H1 (cell line): Measurements from ENCODE around the gene MYO1D. TPM values are rescaled to one million over a fixed set of nuclear protein-coding genes. Genes with fewer than 3 reads are reported as not detected.

Source experiments
- CTCF ChIA-PET: fragments of 300-600 bp; sonication (Branson Sonifier 250); formaldehyde crosslinking; loops from one replicate; lab custom pipeline; 2021; ENCODE audit not compliant: partially characterized antibody; lab: Charles Lee
- POLR2A ChIA-PET: fragments of 300-600 bp; sonication (Branson Sonifier 250); formaldehyde crosslinking; loops from one replicate; lab custom pipeline; 2021; ENCODE audit warnings: inconsistent platforms; ENCODE audit not compliant: partially characterized antibody; lab: Charles Lee
- DNase-seq, 2 experiments: peaks; one replicate each; pipeline versions ENCODE4 v3.0.0 to v3.0.0-alpha.2; 2010 to 2022; ENCODE audit warnings: low spot score in 2 of 2, low read depth in 1 of 2, mixed read lengths in 1 of 2
- FAIRE-seq: peaks from 2 replicates; lab custom pipeline; 2011; peaks lifted over from hg19 to GRCh38; lab: Jason Lieb, UNC
- H2AFZ ChIP-seq: 2 replicates; pipeline ENCODE4 v1.8.1; 2012; ENCODE audit warnings: low read length, inconsistent platforms
- H2AK5ac ChIP-seq: 2 replicates; pipeline ENCODE4 v1.6.1; 2013; ENCODE audit warnings: low read depth, low read length
- H2BK120ac ChIP-seq: replicated peaks from 2 replicates; pipeline ENCODE3; 2013; ENCODE audit warnings: low read depth, low read length, inconsistent platforms
- H2BK12ac ChIP-seq: 2 replicates; pipeline ENCODE4 v1.6.1; 2013; ENCODE audit warnings: low read depth, low read length
- H2BK15ac ChIP-seq: 2 replicates; pipeline ENCODE4 v1.6.1; 2013; ENCODE audit warnings: low read length
- H2BK20ac ChIP-seq: 2 replicates; pipeline ENCODE4 v1.6.1; 2013; ENCODE audit warnings: low read length
- H2BK5ac ChIP-seq: 2 replicates; pipeline ENCODE4 v1.6.1; 2013; ENCODE audit warnings: low read depth, low read length
- H3K14ac ChIP-seq: 2 replicates; pipeline ENCODE4 v1.6.1; 2013; ENCODE audit warnings: inconsistent platforms; ENCODE audit not compliant: insufficient read length
- H3K18ac ChIP-seq: 2 replicates; pipeline ENCODE4 v1.6.1; 2013; ENCODE audit warnings: low read length; ENCODE audit errors: extremely low read depth
- H3K23ac ChIP-seq: 2 replicates; pipeline ENCODE4 v1.6.1; 2013; ENCODE audit warnings: inconsistent platforms; ENCODE audit not compliant: insufficient read length
- H3K23me2 ChIP-seq: 2 replicates; pipeline ENCODE4 v1.6.1; 2013; ENCODE audit warnings: low read depth, low read length
- H3K27ac ChIP-seq: 2 replicates; pipeline ENCODE4 v1.6.1; 2011; ENCODE audit warnings: low read depth, low read length, inconsistent platforms
- H3K27me3 ChIP-seq, 4 experiments: replicated peaks in 1 of 4; 1 replicate in 1 of 4; 2 replicates in 3 of 4; pipeline versions ENCODE4 v1.6.1 to v1.8.1; 2011 to 2013; ENCODE audit warnings: low read length in 3 of 4, mild to moderate bottlenecking in 3 of 4, inconsistent platforms in 2 of 4, mixed read lengths in 2 of 4, moderate library complexity in 1 of 4; ENCODE audit not compliant: control insufficient read depth in 3 of 4, insufficient read depth in 3 of 4; ENCODE audit errors: extremely low read depth in 1 of 4
- H3K36me3 ChIP-seq, 4 experiments: 2 replicates each; pipeline versions ENCODE4 v1.6.1 to v1.8.1; 2011 to 2013; ENCODE audit warnings: mild to moderate bottlenecking in 4 of 4, low read length in 3 of 4, moderate library complexity in 2 of 4, control low read depth in 1 of 4, inconsistent platforms in 1 of 4; ENCODE audit not compliant: insufficient read depth in 4 of 4, control insufficient read depth in 2 of 4
- H3K4ac ChIP-seq: replicated peaks from 2 replicates; pipeline ENCODE3; 2013; ENCODE audit warnings: low read length, low read depth, mixed read lengths, inconsistent platforms; ENCODE audit not compliant: insufficient read length
- H3K4me1 ChIP-seq, 4 experiments: replicated peaks in 1 of 4; 1 replicate in 1 of 4; 2 replicates in 3 of 4; pipeline versions ENCODE4 v1.6.1 to v1.8.1; 2011 to 2013; ENCODE audit warnings: low read length in 3 of 4, inconsistent platforms in 2 of 4, mixed read lengths in 1 of 4; ENCODE audit not compliant: insufficient read depth in 4 of 4, control insufficient read depth in 3 of 4
- H3K4me2 ChIP-seq, 2 experiments: 2 replicates each; pipeline versions ENCODE4 v1.6.1 to v1.8.1; 2011 to 2013; ENCODE audit warnings: low read depth in 2 of 2, low read length in 2 of 2, control low read depth in 1 of 2, inconsistent platforms in 1 of 2, mild to moderate bottlenecking in 1 of 2; ENCODE audit not compliant: insufficient read depth in 1 of 2
- H3K4me3 ChIP-seq, 4 experiments: fragments of 200-600, 300-600 bp in 1 of 4; sonication (generic), shearing (Covaris generic), sonication (Bioruptor Twin) in 1 of 4; 2 replicates each; pipeline versions ENCODE4 v1.5.1 to v1.8.1; 2011 to 2016; ENCODE audit warnings: low read length in 4 of 4, low read depth in 3 of 4, control low read depth in 2 of 4, inconsistent platforms in 2 of 4, mild to moderate bottlenecking in 2 of 4, mixed read lengths in 1 of 4, moderate library complexity in 1 of 4; ENCODE audit not compliant: insufficient read depth in 2 of 4; ENCODE audit errors: extremely low read depth in 1 of 4
- H3K56ac ChIP-seq: replicated peaks from 2 replicates; pipeline ENCODE3; 2013; ENCODE audit warnings: low read depth, mild to moderate bottlenecking, mixed read lengths, low read length, inconsistent platforms; ENCODE audit not compliant: insufficient read length
- H3K79me1 ChIP-seq: 2 replicates; pipeline ENCODE4 v1.6.1; 2013; ENCODE audit warnings: low read depth, low read length, control low read depth
- H3K79me2 ChIP-seq, 2 experiments: 2 replicates each; pipeline versions ENCODE4 v1.6.1 to v1.8.1; 2012 to 2013; ENCODE audit warnings: low read length in 2 of 2, mild to moderate bottlenecking in 2 of 2, inconsistent platforms in 1 of 2; ENCODE audit not compliant: insufficient read depth in 2 of 2, control insufficient read depth in 1 of 2
- H3K9ac ChIP-seq, 4 experiments: replicated peaks in 1 of 4; 1 replicate in 1 of 4; 2 replicates in 3 of 4; pipeline versions ENCODE4 v1.6.1 to v1.8.1; 2011 to 2013; ENCODE audit warnings: low read depth in 3 of 4, low read length in 3 of 4, control low read depth in 2 of 4, mild to moderate bottlenecking in 2 of 4, moderate library complexity in 2 of 4, inconsistent platforms in 1 of 4; ENCODE audit errors: extremely low read depth in 1 of 4
- H3K9me3 ChIP-seq, 2 experiments: 2 replicates each; pipeline versions ENCODE4 v1.6.1 to v1.8.1; 2012 to 2013; ENCODE audit warnings: mild to moderate bottlenecking in 2 of 2, moderate library complexity in 2 of 2, control low read depth in 1 of 2, inconsistent platforms in 1 of 2, low read depth in 1 of 2, low read length in 1 of 2, mixed read lengths in 1 of 2; ENCODE audit not compliant: insufficient read depth in 2 of 2
- H4K20me1 ChIP-seq, 2 experiments: replicated peaks in 1 of 2; 2 replicates each; pipeline versions ENCODE3 to v1.8.1; 2011 to 2013; ENCODE audit warnings: inconsistent platforms in 2 of 2, low read length in 2 of 2, mild to moderate bottlenecking in 1 of 2; ENCODE audit not compliant: insufficient read depth in 2 of 2, control insufficient read depth in 1 of 2
- H4K5ac ChIP-seq: 2 replicates; pipeline ENCODE4 v1.6.1; 2013; ENCODE audit warnings: low read length, low read depth, mixed read lengths, inconsistent platforms; ENCODE audit not compliant: insufficient read length
- H4K8ac ChIP-seq: 2 replicates; pipeline ENCODE4 v1.8.0; 2013; ENCODE audit warnings: mild to moderate bottlenecking, moderate library complexity, low read length, inconsistent platforms; ENCODE audit not compliant: insufficient read depth; ENCODE audit errors: extremely low read depth
- H4K91ac ChIP-seq: replicated peaks from 2 replicates; pipeline ENCODE3; 2013; ENCODE audit warnings: low read length, mixed read lengths, inconsistent platforms; ENCODE audit not compliant: insufficient read length
- ASH2L ChIP-seq: fragments of 200-600, 300-600 bp; sonication (generic); IDR thresholded peaks from one replicate; pipeline ENCODE4 v1.7.1; 2017; ENCODE audit warnings: low read length
- ATF3 ChIP-seq: IDR thresholded peaks from 2 replicates; pipeline ENCODE4 v1.6.1; 2011; ENCODE audit warnings: low read depth, mild to moderate bottlenecking, low read length; ENCODE audit not compliant: insufficient read depth
- BRCA1 ChIP-seq: IDR thresholded peaks from 2 replicates; pipeline ENCODE4 v1.6.1; 2012; ENCODE audit warnings: low read depth, low read length, improper control_type of control experiment
- CBX5 ChIP-seq: fragments of 300-800, 300-1000 bp; sonication (generic); IDR thresholded peaks from 2 replicates; pipeline ENCODE4 v1.7.1; 2016; ENCODE audit warnings: antibody characterized with exemption, low read length, low read depth
- CHD1 ChIP-seq: IDR thresholded peaks from 2 replicates; pipeline ENCODE4 v1.6.1; 2012; ENCODE audit warnings: low read depth, low read length, improper control_type of control experiment
- GABPA ChIP-seq: IDR thresholded peaks from 2 replicates; pipeline ENCODE4 v1.6.1; 2011; ENCODE audit warnings: mild to moderate bottlenecking, low read length, moderate library complexity, borderline replicate concordance; ENCODE audit not compliant: insufficient read depth
- JUND ChIP-seq: IDR thresholded peaks from 2 replicates; pipeline ENCODE4 v1.6.1; 2011; ENCODE audit warnings: mild to moderate bottlenecking, improper control_type of control experiment, low read length
- RXRA ChIP-seq: IDR thresholded peaks from 2 replicates; pipeline ENCODE4 v1.6.1; 2011; ENCODE audit warnings: low read depth, mild to moderate bottlenecking, low read length, moderate library complexity; ENCODE audit not compliant: insufficient read depth
- SP1 ChIP-seq: IDR thresholded peaks from 2 replicates; pipeline ENCODE4 v1.6.1; 2011; ENCODE audit warnings: low read depth, low read length
- TAF7 ChIP-seq: optimal IDR thresholded peaks from 2 replicates; pipeline ENCODE3; 2011; ENCODE audit warnings: low read depth, mild to moderate bottlenecking, inconsistent platforms, low read length, moderate library complexity, borderline replicate concordance
- TEAD4 ChIP-seq: IDR thresholded peaks from 2 replicates; pipeline ENCODE4 v1.6.1; 2012; ENCODE audit warnings: low read depth, low read length, inconsistent platforms, mixed read lengths
- YY1 ChIP-seq: IDR thresholded peaks from 2 replicates; pipeline ENCODE4 v1.6.1; 2011; ENCODE audit warnings: low read depth, mild to moderate bottlenecking, low read length
- WGBS, 2 experiments: shearing (Covaris generic) in 1 of 2; methylation state at CpG; one replicate each; pipeline versions ENCODE4 v1.1.6 to v1.1.7; 2013 to 2015; ENCODE audit warnings: low lambda C conversion rate in 2 of 2, mixed read lengths in 2 of 2, inconsistent platforms in 1 of 2, low coverage in 1 of 2, missing lambda C conversion rate in 1 of 2; ENCODE audit not compliant: insufficient replicate concordance in 2 of 2, insufficient coverage in 1 of 2, insufficient read length in 1 of 2; ENCODE audit errors: extremely low coverage in 1 of 2, missing lambda C conversion rate in 1 of 2; 5-methylcytosine and 5-hydroxymethylcytosine counted together
- polyA plus RNA-seq, 7 experiments: library from polyadenylated mRNA; depleted of rRNA in 3 of 7; stranded (reverse) in 5 of 7; unstranded in 2 of 7; fragments of >200 nt in 5 of 7; fragments of 200-250 nt in 2 of 7; gene quantifications; 1 replicate in 5 of 7; 2 replicates in 1 of 7; 4 replicates in 1 of 7; pipeline versions ENCODE4 v1.2.1 to v1.2.3, GENCODE V29; 2011 to 2013; ENCODE audit warnings: missing spikeins in 2 of 7, mixed read lengths in 2 of 7
- total RNA-seq: library from RNA; stranded (reverse); fragmentation: NEBNext Ultra II Directional; extraction: Animal tissue kit (Norgen Biotek cat#: 25700); gene quantifications from 2 replicates; pipeline ENCODE4 v1.2.1, GENCODE V29; 2021
- TF ChIP-seq, protein P1 (sequence below): IDR thresholded peaks from 2 replicates; pipeline ENCODE4 v1.6.1; 2012; ENCODE audit warnings: inconsistent platforms

MYO1D gene
- total and polyA plus RNA-seq, 2 of the 8 experiments (the other 6 are each of a cell fraction or from before 2014, with no cell fraction given) = 6.5 to 25.4 TPM

DNA sequence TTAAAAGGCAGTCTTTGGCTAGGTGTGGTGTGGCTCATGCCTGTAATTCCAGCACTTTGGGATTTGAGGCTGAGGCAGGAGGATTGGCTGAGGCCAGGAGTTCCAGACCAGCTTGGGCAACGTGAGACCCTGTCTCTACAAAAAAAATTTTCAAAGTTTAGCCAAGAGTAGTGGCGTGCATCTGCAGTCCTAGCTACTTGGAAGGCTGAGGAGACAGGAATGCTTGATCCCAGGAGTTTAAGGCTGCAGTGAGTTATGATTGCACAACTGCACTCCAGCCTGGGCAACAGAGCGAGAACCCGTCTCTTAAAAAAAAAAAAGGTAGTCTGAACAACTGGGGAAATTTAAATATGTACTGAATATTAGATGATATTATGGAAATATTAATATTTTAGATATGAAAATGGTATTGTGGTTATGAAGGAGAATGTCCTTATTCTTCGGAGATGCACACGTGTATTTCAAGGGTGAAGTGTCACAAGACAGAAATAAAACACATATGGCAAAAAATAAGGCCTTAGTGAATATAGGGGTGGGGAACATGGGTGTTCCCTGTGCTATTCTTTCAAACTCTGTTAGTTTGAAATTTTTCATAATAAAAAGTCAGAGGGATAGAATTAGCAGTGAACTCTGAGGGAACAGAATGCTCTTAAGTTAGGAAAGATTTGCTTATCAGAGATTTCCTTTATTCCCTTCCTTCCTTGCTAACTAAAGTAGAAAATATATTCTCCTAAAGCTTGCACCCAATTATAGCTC lies 245.4 kb downstream of the MYO1D start:
- 97% methylated on average over 6 of the region's 6 CpGs; no CpG with 5 or more reads in 1 of the 2 experiments for WGBS, 2 experiments
- Histone ChIP-seq H4K5ac (no peak overlapping the region), H3K18ac (no peak overlapping the region), H3K79me1 (no peaks in the 10 kb centered on the region), H2AFZ (no peak overlapping the region), H4K20me1 (no peaks in the 10 kb centered on the region), H4K8ac (no peak overlapping the region), H3K4ac (no peak overlapping the region), H3K4me3 (no peak overlapping the region), H3K36me3 (no peaks in the 10 kb centered on the region), H2BK12ac (no peak overlapping the region), H3K23ac (no peak overlapping the region), H3K27ac (no peak overlapping the region), H3K4me1 (peaks cover 0 to 3% (median 1%) of the 10 kb centered on the region in 4 experiments; a peak in 2 of 7 replicates), H4K91ac (no peak overlapping the region), H3K14ac (no peak overlapping the region), H2BK5ac (no peak overlapping the region), H3K4me2 (no peak overlapping the region), H3K27me3 (no peaks in the 10 kb centered on the region; a peak in 1 of 7 replicates), H2BK15ac (no peak overlapping the region), H2BK120ac (no peak overlapping the region), H3K9ac (no peak overlapping the region), H2AK5ac (no peak overlapping the region), H3K56ac (no peak overlapping the region), H3K79me2 (no peaks in the 10 kb centered on the region), H2BK20ac (no peak overlapping the region), H3K23me2 (no peaks in the 10 kb centered on the region), H3K9me3 (no peaks in the 10 kb centered on the region)
- FAIRE-seq (no peak), DNase-seq (no peak)
- ChIA-PET POLR2A (no interaction called here), CTCF (interaction anchor here (0.5 to 1.1 kb wide), 3 partner anchors 28 to 1745 kb away, joined by 3 to 5 read pairs (median 5); no protein-coding TSS in a partner anchor)
- TF ChIP-seq ASH2L (no peak), RXRA (no peak), TEAD4 (no peak), CHD1 (no peak), ATF3 (no peak), TAF7 (no peak), CBX5 (no peak), JUND (no peak), SP1 (no peak), BRCA1 (no peak), GABPA (no peak), YY1 (no peak)
- TF ChIP-seq, protein P1, sequence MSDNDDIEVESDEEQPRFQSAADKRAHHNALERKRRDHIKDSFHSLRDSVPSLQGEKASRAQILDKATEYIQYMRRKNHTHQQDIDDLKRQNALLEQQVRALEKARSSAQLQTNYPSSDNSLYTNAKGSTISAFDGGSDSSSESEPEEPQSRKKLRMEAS = no peak
